K562 (cell line): ENCODE measurements around the gene SIT1. TPM values are rescaled to one million over a fixed set of nuclear protein-coding genes. Genes with fewer than 3 reads are reported as not detected.

ENCODE experiments used
- CHD1 ChIP-seq: fragments of 200-600 bp; sonication (generic); IDR thresholded peaks from one replicate; pipeline ENCODE4 v1.6.1; 2012; ENCODE audit warnings: mild to moderate bottlenecking, moderate library complexity, low read length, inconsistent platforms
- CREB3L1 ChIP-seq: fragments of 450-650 bp; IDR thresholded peaks from 2 replicates; pipeline ENCODE4 v1.6.1; 2014; ENCODE audit warnings: low read depth, mild to moderate bottlenecking, moderate library complexity, borderline replicate concordance
- MBD1 ChIP-seq: fragments of 250-450 bp; sonication (Bioruptor Pico); IDR thresholded peaks from 2 replicates; pipeline ENCODE4 v1.8.0; 2022; ENCODE audit warnings: inconsistent platforms
- NR2C1 ChIP-seq, 2 experiments: fragments of 450-650 bp; IDR thresholded peaks; 2 replicates each; pipeline ENCODE4 v1.6.1; 2017; ENCODE audit warnings: mild to moderate bottlenecking in 2 of 2, antibody characterized with exemption in 1 of 2, inconsistent platforms in 1 of 2, missing compliant biosample characterization in 1 of 2, missing genetic modification characterization in 1 of 2
- POLR2H ChIP-seq: IDR thresholded peaks from 2 replicates; pipeline ENCODE4 v1.6.1; 2016; ENCODE audit warnings: missing genetic modification characterization, low read depth, mild to moderate bottlenecking, control low read depth, missing compliant biosample characterization, moderate library complexity
- POLR3G ChIP-seq: IDR thresholded peaks from 2 replicates; pipeline ENCODE4 v1.6.1; 2011; ENCODE audit not compliant: insufficient read length, insufficient replicate concordance; ENCODE audit errors: extremely low read depth
- RERE ChIP-seq: sonication (generic); formaldehyde crosslinking; IDR thresholded peaks from 2 replicates; pipeline ENCODE4 v1.8.0; 2023; ENCODE audit warnings: missing genetic modification reagents, mild to moderate bottlenecking, borderline replicate concordance
- SETDB1 ChIP-seq: IDR thresholded peaks from one replicate; pipeline ENCODE4 v1.6.1; 2012; ENCODE audit warnings: low read length, control low read depth, inconsistent platforms
- TEAD4 ChIP-seq, 2 experiments: sonication (generic) in 1 of 2; formaldehyde crosslinking in 1 of 2; IDR thresholded peaks; 2 replicates each; pipeline versions ENCODE4 v1.6.1 to v1.8.0; 2012 to 2022; ENCODE audit warnings: borderline replicate concordance in 1 of 2, inconsistent platforms in 1 of 2, low read length in 1 of 2, mild to moderate bottlenecking in 1 of 2, missing genetic modification reagents in 1 of 2
- ZNF197 ChIP-seq: fragments of 200-800 bp; sonication (Bioruptor generic); IDR thresholded peaks from 2 replicates; pipeline ENCODE4 v1.6.1; 2016; ENCODE audit warnings: low read depth, missing genetic modification characterization, missing compliant biosample characterization
- ZNF592 ChIP-seq: fragments of 450-650 bp; IDR thresholded peaks from 2 replicates; pipeline ENCODE4 v1.6.1; 2017; ENCODE audit warnings: antibody characterized with exemption, mild to moderate bottlenecking
- polyA plus RNA-seq, 8 experiments: library from polyadenylated mRNA; depleted of rRNA in 4 of 8; stranded (reverse) in 5 of 8; unstranded in 3 of 8; fragments of >200 nt; fragmentation: Nextera tagmentation in 2 of 8; fragmentation: Illumina TruSeq in 1 of 8; extraction: Ambion mirVana in 2 of 8; extraction: Trizol in 1 of 8; gene quantifications; 2 replicates each; pipeline versions ENCODE4 v1.2.1 to v1.2.3, GENCODE V29; 2011 to 2014; ENCODE audit warnings: inconsistent platforms in 1 of 8, missing spikeins in 1 of 8
- total RNA-seq, 7 experiments: library from RNA; depleted of rRNA in 6 of 7; stranded (reverse); fragments of >200 nt in 6 of 7; fragmentation: Illumina TruSeq in 2 of 7; extraction: Trizol in 2 of 7; gene quantifications; 2 replicates each; pipeline versions ENCODE4 v1.2.1 to v1.2.3, GENCODE V29; 2011 to 2021; ENCODE audit warnings: low replicate concordance in 1 of 7

The SIT1 gene
- total and polyA plus RNA-seq, 9 of the 15 experiments (the other 6 are each of a cell fraction or from before 2014, with no cell fraction given): not detected

GRCh38 chr9:35657546-35658136, 6.9 kb upstream of the SIT1 start, which contains the start of gene RMRP (continued):
- TF ChIP-seq POLR2H (tag): peak; percentile 99
- no peak for TF ChIP-seq RERE
- TF ChIP-seq CREB3L1: peak; percentile 97
- TF ChIP-seq NR2C1 (IDR thresholded peaks at IDR 0.05): no peak
- TF ChIP-seq NR2C1 (tag; IDR thresholded peaks at IDR 0.05): peak; percentile 19; the same call in 1 of the 2 replicates
- TF ChIP-seq SETDB1: no peak
- TF ChIP-seq ZNF592: peak; percentile 69; the same call in 1 of the 2 replicates
- peak; percentile 86 for TF ChIP-seq TEAD4 (IDR thresholded peaks at IDR 0.05; ENCODE audit: low read length)
- TF ChIP-seq TEAD4 (CRISPR knock-in tag; IDR thresholded peaks at IDR 0.05; ENCODE audit: borderline replicate concordance): peak; percentile 63; the same call in 1 of the 2 replicates
- no peak for TF ChIP-seq ZNF197 (CRISPR knock-in tag)
- no peak for TF ChIP-seq MBD1
- peak; percentile 51 for TF ChIP-seq CHD1
- peak; percentile 30 for TF ChIP-seq POLR3G
